ENCODE results near the gene ETS1.

The ETS1 gene

GRCh38 chr11:128593281-128593680 lies 5.9 kb upstream of the ETS1 start:
- no peak for FAIRE-seq

GRCh38 chr11:128592454-128592853 lies 5.1 kb upstream of the ETS1 start:
- no peak for FAIRE-seq

- FAIRE-seq, result no peak
Measured at GRCh38 chr11:128590587-128590986, 3.2 kb upstream of the ETS1 start.

GRCh38 chr11:128589998-128590397 lies 2.6 kb upstream of the ETS1 start:
- no peak for FAIRE-seq

GRCh38 chr11:128588093-128588492 lies 735 bp upstream of the ETS1 start:
- FAIRE-seq, result no peak

GRCh38 chr11:128586689-128587088 lies 669 bp downstream of the ETS1 start:
- no peak for FAIRE-seq

GRCh38 chr11:128585498-128586238 lies 1.7 kb downstream of the ETS1 start:
- no peak for FAIRE-seq

GRCh38 chr11:128584253-128584652 lies 3.1 kb downstream of the ETS1 start:
- FAIRE-seq, result no peak

- peak; percentile 96 for FAIRE-seq
Measured at GRCh38 chr11:128582496-128583366, 4.6 kb downstream of the ETS1 start.

GRCh38 chr11:128581561-128582272 lies 5.6 kb downstream of the ETS1 start:
- FAIRE-seq, result no peak

GRCh38 chr11:128580612-128581011 lies 6.7 kb downstream of the ETS1 start:
- FAIRE-seq, result no peak

GRCh38 chr11:128579798-128580504 lies 7.4 kb downstream of the ETS1 start:
- no peak for FAIRE-seq

GRCh38 chr11:128576555-128576954 lies 10.8 kb downstream of the ETS1 start:
- no peak for FAIRE-seq

GRCh38 chr11:128575961-128576350 lies 11.4 kb downstream of the ETS1 start:
- peak; percentile 48 for FAIRE-seq

- FAIRE-seq, result no peak
Measured at GRCh38 chr11:128575174-128575960, 12.0 kb downstream of the ETS1 start.

GRCh38 chr11:128574576-128575011 lies 12.8 kb downstream of the ETS1 start:
- no peak for FAIRE-seq

GRCh38 chr11:128573638-128574037 lies 13.7 kb downstream of the ETS1 start:
- no peak for FAIRE-seq

- FAIRE-seq, result no peak
Measured at GRCh38 chr11:128572965-128573364, 14.4 kb downstream of the ETS1 start.

GRCh38 chr11:128570632-128571031 lies 16.7 kb downstream of the ETS1 start:
- no peak for FAIRE-seq

GRCh38 chr11:128569291-128569690 lies 18.1 kb downstream of the ETS1 start:
- FAIRE-seq, result no peak

GRCh38 chr11:128568166-128568778 lies 19.1 kb downstream of the ETS1 start:
- FAIRE-seq, result no peak

Data from endometrium (tissue), 2 donors.